ENCODE results near the gene SMPD3. TPM values are rescaled to one million over a fixed set of nuclear protein-coding genes. Genes with fewer than 3 reads are reported as not detected.

SMPD3 gene
- total RNA-seq, 1 experiment from 2014 or later, result 2.4 TPM

DNA sequence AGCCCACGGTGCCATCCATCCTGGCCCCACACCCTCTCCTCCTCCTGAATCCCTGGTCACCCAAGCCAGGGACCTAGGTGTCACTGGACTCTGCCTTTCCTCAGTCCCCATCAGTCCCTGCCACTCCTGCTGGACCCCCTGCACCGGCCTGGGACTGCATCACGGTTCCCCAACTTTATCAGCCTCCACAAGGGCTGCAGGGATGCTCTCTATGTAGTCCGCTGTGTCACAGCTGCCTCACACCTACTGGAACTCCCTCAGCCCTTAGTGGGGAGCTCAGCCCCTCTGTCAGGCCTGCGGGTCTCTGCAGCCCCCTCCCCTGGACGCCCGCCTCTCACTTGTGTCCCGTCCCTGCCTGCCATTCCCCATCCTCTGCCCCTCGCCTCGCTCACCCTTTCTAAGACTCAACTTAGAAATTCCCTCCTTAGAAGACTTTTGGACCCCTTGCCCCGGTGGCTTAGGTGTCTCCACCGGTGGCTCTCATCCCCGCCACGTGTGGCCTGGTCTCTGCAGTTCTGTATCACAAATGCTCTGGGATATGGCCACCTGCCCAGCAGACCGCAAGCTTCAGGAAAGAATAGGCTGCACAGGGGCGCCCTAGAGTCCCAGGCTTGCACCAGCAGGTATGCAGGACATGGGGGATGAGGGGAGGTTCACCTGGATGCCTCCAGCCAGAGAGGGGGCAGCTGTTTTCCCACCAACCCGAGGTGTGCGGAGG is 74.6 kb downstream of the SMPD3 start:
- POLR2A ChIA-PET, result no interaction called here
- H3K27me3 ChIP-seq (replicated peaks; ENCODE audit: control insufficient read depth, insufficient read depth, low read length), result no peaks in the 10 kb centered on the region
- H3K27me3 Mint-ChIP-seq (ENCODE audit: insufficient read depth, unreplicated experiment), result no peaks in the 10 kb centered on the region

DNA sequence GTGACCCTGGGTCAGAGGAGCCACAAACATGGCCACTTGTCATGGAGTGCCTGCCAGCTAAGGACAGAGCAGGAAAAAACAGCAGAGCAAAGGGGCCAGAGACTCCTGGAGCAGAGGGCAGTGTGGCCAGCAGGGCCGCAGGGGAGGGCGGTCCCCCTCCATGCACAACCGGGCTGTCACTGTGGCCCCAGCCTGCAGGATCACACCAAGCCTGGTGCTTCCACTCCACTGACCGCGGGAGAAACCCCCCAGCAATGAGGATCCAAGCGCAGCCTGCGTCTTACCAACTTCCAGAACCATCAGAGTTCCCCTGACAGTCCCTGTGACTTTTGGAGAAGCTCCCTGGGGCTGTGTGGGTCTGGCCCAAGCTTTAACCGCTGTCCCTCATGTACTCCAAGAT is 75.5 kb downstream of the SMPD3 start:
- no peaks in the 10 kb centered on the region for H3K27me3 Mint-ChIP-seq (ENCODE audit: insufficient read depth, unreplicated experiment)

More for the DNA sequence above, 74.6 kb downstream of the SMPD3 start:
- Mint-ChIP-seq H3K4me3 (ENCODE audit: unreplicated experiment) (no peak overlapping the region), H3K4me1 (ENCODE audit: low read depth, unreplicated experiment) (peaks cover 6% of the 10 kb centered on the region), H3K9me3 (ENCODE audit: unreplicated experiment) (no peaks in the 10 kb centered on the region), H3K27ac (ENCODE audit: unreplicated experiment) (no peak overlapping the region), H3K36me3 (ENCODE audit: insufficient read depth, unreplicated experiment) (peaks cover 15% of the 10 kb centered on the region)
- CTCF ChIA-PET, result interaction anchor here (0.9 to 1.6 kb wide), 5 partner anchors 10 to 147 kb away, joined by 3 to 5 read pairs (median 4); no protein-coding TSS in a partner anchor
- Histone ChIP-seq H3K4me1 (0 out of 2 replicates have a peak, but pooled peaks cover 4% of the 10 kb centered on the region), H3K36me3 (ENCODE audit: control insufficient read depth, insufficient read depth, low read length) (no peaks in the 10 kb centered on the region), H3K4me3 (ENCODE audit: low read depth, low read length) (no peak overlapping the region), H3K9me3 (no peaks in the 10 kb centered on the region)
- TF ChIP-seq, protein P1, sequence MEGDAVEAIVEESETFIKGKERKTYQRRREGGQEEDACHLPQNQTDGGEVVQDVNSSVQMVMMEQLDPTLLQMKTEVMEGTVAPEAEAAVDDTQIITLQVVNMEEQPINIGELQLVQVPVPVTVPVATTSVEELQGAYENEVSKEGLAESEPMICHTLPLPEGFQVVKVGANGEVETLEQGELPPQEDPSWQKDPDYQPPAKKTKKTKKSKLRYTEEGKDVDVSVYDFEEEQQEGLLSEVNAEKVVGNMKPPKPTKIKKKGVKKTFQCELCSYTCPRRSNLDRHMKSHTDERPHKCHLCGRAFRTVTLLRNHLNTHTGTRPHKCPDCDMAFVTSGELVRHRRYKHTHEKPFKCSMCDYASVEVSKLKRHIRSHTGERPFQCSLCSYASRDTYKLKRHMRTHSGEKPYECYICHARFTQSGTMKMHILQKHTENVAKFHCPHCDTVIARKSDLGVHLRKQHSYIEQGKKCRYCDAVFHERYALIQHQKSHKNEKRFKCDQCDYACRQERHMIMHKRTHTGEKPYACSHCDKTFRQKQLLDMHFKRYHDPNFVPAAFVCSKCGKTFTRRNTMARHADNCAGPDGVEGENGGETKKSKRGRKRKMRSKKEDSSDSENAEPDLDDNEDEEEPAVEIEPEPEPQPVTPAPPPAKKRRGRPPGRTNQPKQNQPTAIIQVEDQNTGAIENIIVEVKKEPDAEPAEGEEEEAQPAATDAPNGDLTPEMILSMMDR (IDR thresholded peaks at IDR 0.05; ENCODE audit: insufficient read depth in 1 of 2, low read depth in 1 of 2, low read length in 1 of 2, severe bottlenecking in 1 of 2, unreplicated experiment in 1 of 2), result no peak
- no peak for DNase-seq
- intact Hi-C loops (cut with micrococcal nuclease; ENCODE audit: unreplicated experiment), result no loop called here
- no TSS peak for BruUV-seq (replicated peaks)

DNA sequence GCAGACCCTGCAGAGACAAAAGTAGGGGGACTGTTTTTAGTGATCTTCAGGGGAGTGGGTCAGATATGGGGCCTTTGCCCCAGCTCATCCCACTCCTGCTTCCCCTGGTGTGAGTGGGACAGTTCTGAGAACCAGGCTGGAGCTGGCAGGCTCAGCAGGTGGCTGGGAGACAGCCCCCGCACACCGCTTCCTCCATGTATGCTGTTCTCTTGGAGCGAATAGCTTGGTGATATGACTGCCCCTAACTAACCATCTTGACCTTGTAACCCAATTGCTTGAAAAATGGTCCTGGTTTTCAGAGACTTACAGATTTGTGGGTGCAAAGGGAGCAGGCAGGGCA is 76.0 kb downstream of the SMPD3 start:
- DNase-seq, result no peak
- Mint-ChIP-seq H3K27me3 (ENCODE audit: insufficient read depth, unreplicated experiment) (no peaks in the 10 kb centered on the region), H3K9me3 (ENCODE audit: unreplicated experiment) (no peaks in the 10 kb centered on the region), H3K27ac (ENCODE audit: unreplicated experiment) (no peak overlapping the region), H3K4me3 (ENCODE audit: unreplicated experiment) (no peak overlapping the region), H3K36me3 (ENCODE audit: insufficient read depth, unreplicated experiment) (peaks cover 28% of the 10 kb centered on the region), H3K4me1 (ENCODE audit: low read depth, unreplicated experiment) (peaks cover 12% of the 10 kb centered on the region)
- Histone ChIP-seq H3K9me3 (no peaks in the 10 kb centered on the region), H3K36me3 (ENCODE audit: control insufficient read depth, insufficient read depth, low read length) (no peaks in the 10 kb centered on the region), H3K4me3 (ENCODE audit: low read depth, low read length) (no peak overlapping the region), H3K27me3 (replicated peaks; ENCODE audit: control insufficient read depth, insufficient read depth, low read length) (no peaks in the 10 kb centered on the region), H3K4me1 (0 out of 2 replicates have a peak, but pooled peaks cover 4% of the 10 kb centered on the region)
- no TSS peak for BruUV-seq (replicated peaks)
- ChIA-PET CTCF (interaction anchor here (1.0 kb wide), 1 partner anchor 12 kb away, joined by 3 read pairs; no protein-coding TSS in a partner anchor), POLR2A (no interaction called here)
- TF ChIP-seq, protein P1 (IDR thresholded peaks at IDR 0.05; ENCODE audit: insufficient read depth in 1 of 2, low read depth in 1 of 2, low read length in 1 of 2, severe bottlenecking in 1 of 2, unreplicated experiment in 1 of 2), result no peak
- intact Hi-C loops (cut with micrococcal nuclease; ENCODE audit: unreplicated experiment), result no loop called here

More for the DNA sequence above, 75.5 kb downstream of the SMPD3 start:
- Histone ChIP-seq H3K36me3 (ENCODE audit: control insufficient read depth, insufficient read depth, low read length) (no peaks in the 10 kb centered on the region), H3K27me3 (replicated peaks; ENCODE audit: control insufficient read depth, insufficient read depth, low read length) (no peaks in the 10 kb centered on the region), H3K4me3 (ENCODE audit: low read depth, low read length) (no peak overlapping the region), H3K4me1 (0 out of 2 replicates have a peak, but pooled peaks cover 4% of the 10 kb centered on the region), H3K9me3 (no peaks in the 10 kb centered on the region)
- H3K4me1 Mint-ChIP-seq (ENCODE audit: low read depth, unreplicated experiment), result peaks cover 12% of the 10 kb centered on the region
- H3K4me3 Mint-ChIP-seq (ENCODE audit: unreplicated experiment), result no peak overlapping the region
- ChIA-PET POLR2A (no interaction called here), CTCF (interaction anchor here (1.0 kb wide), 1 partner anchor 12 kb away, joined by 3 read pairs; no protein-coding TSS in a partner anchor)
- H3K36me3 Mint-ChIP-seq (ENCODE audit: insufficient read depth, unreplicated experiment), result peaks cover 24% of the 10 kb centered on the region
- TF ChIP-seq, protein P1 (IDR thresholded peaks at IDR 0.05; ENCODE audit: insufficient read depth in 1 of 2, low read depth in 1 of 2, low read length in 1 of 2, severe bottlenecking in 1 of 2, unreplicated experiment in 1 of 2), result no peak
- no TSS peak for BruUV-seq (replicated peaks)
- no peak for DNase-seq
- no peak overlapping the region for H3K27ac Mint-ChIP-seq (ENCODE audit: unreplicated experiment)
- intact Hi-C loops (cut with micrococcal nuclease; ENCODE audit: unreplicated experiment), result no loop called here
- no peaks in the 10 kb centered on the region for H3K9me3 Mint-ChIP-seq (ENCODE audit: unreplicated experiment)

Data from Caco-2 (cell line).